Kasumi-1 (cell line): Measurements from ENCODE around the gene STC2.

Experiments
- DNase-seq, 2 experiments: peaks; one replicate each; lab custom pipeline; 2025; lab: John Stamatoyannopoulos, UW

STC2 gene

DNA sequence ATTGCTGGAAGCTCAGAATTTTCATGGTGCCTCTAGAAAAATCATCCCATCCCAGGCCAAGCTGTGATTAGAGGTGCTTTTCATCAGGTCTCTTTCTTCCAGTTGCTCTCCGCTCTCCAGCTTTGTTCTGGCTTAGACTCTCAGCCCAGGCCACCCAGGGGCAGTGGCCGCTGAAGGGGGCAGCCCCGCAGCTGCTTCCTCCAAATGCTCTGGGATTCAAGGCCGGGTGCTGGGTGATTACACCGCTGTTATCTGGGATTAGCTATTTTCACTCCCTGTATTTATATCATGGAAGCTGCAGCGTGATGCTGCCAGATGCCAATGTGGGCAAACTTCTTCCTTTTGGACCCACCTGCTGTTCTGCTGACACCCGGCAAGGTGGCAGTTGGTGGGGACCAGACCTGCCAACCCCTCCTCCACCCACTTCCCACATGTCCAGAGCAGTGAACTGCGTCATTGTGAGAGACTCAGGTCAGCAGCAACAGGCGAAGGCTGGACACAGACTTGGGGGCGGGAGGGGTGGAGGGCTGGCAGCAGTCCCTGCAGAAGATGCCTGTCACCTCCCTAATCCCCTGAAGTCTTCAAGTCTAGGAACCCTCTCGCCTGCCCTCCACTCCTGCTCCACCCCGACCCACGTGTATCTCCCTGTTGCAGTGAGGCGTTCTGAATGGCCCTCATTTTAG, 59.3 kb downstream of the STC2 start:
- DNase-seq = no peak

DNA sequence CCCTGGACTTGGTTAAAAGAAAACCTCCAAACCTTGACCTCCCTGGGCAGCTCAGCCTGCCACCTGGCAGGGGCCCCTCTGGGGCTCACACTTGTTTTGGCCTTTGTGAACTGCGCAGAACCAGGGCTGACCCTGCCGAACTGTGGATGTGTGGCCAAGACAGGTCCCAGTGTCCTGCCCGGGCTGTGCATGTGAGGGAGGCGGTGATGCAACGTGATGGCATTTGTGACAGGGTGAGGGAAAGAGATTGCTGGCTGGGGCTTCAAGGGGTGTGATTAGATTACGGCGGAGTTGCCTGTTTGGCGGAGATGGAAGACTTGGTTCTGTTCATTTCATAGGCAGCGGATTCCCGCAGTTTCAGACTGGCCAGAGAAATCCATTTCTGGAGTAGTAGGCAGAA, 62.8 kb downstream of the STC2 start:
- no peak for DNase-seq
